Gastrocnemius medialis (tissue), 4 donors: Measurements from ENCODE around the gene C2orf68. TPM values are rescaled to one million over a fixed set of nuclear protein-coding genes. Genes with fewer than 3 reads are reported as not detected.

Source experiments
- ATAC-seq, 2 donors: fragments of 150-250 bp; one replicate each; pipeline ENCODE4 v1.9.1; 2016
- DNase-seq, 2 donors: peaks; one replicate each; pipeline ENCODE4 v3.0.0-alpha.2; 2019
- H3K27ac ChIP-seq, 4 donors: fragments of 200-600 bp; sonication (generic); 1 replicate in 1 of 4; 2 replicates in 3 of 4; pipeline ENCODE4 v1.5.1; 2016 to 2018; ENCODE audit warnings: mild to moderate bottlenecking in 2 of 4, moderate library complexity in 1 of 4
- H3K27me3 ChIP-seq, 3 donors: fragments of 200-600 bp; sonication (generic) in 2 of 3; 1 replicate in 1 of 3; 2 replicates in 2 of 3; pipeline versions ENCODE4 v1.5.1 to v1.6.0; 2016 to 2019; ENCODE audit warnings: mild to moderate bottlenecking in 1 of 3, moderate library complexity in 1 of 3
- H3K36me3 ChIP-seq, 2 donors: fragments of 200-600 bp; sonication (generic) in 1 of 2; one replicate each; pipeline ENCODE4 v1.5.1; 2017 to 2018
- H3K4me1 ChIP-seq, 2 donors: fragments of 200-600 bp; sonication (generic) in 1 of 2; one replicate each; pipeline ENCODE4 v1.5.1; 2016 to 2017; ENCODE audit warnings: mild to moderate bottlenecking in 2 of 2
- H3K4me3 ChIP-seq, 4 donors: fragments of 200-600 bp; sonication (generic) in 3 of 4; 1 replicate in 1 of 4; 2 replicates in 3 of 4; pipeline ENCODE4 v1.5.1; 2016 to 2019; ENCODE audit warnings: mild to moderate bottlenecking in 2 of 4
- H3K9me3 ChIP-seq, 3 donors: fragments of 200-600 bp; sonication (generic) in 2 of 3; 1 replicate in 1 of 3; 2 replicates in 2 of 3; pipeline ENCODE4 v1.5.1; 2016 to 2019
- CTCF ChIP-seq, 5 experiments: fragments of 450-650 bp in 3 of 5; fragments of 200-600 bp in 2 of 5; sonication (generic) in 2 of 5; IDR thresholded peaks in 4 of 5; conservative IDR thresholded peaks in 1 of 5; 1 replicate in 4 of 5; 2 replicates in 1 of 5; pipeline ENCODE4 v1.5.1; 2016 to 2019; ENCODE audit warnings: antibody characterized with exemption in 5 of 5, mild to moderate bottlenecking in 3 of 5, moderate library complexity in 3 of 5
- POLR2A ChIP-seq, 2 donors: fragments of 450-650 bp; IDR thresholded peaks; one replicate each; pipeline ENCODE4 v1.6.1; 2017; ENCODE audit warnings: antibody characterized with exemption in 2 of 2, mild to moderate bottlenecking in 2 of 2, moderate library complexity in 2 of 2
- in situ Hi-C, 4 donors: fragments of 200-750 bp; cut with MboI; loops; one replicate each; pipeline versions ENCODE4 v1.15.0 to v1.8.0; 2017; ENCODE audit warnings: low sequenced_read_pairs in 4 of 4
- intact Hi-C: fragments of 100-400 bp; cut with DNase I; formaldehyde crosslinking; loops from one replicate; pipeline ENCODE4 v1.15.1; 2023; ENCODE audit warnings: low total_unique reads
- total RNA-seq, 4 donors: library from RNA; depleted of rRNA; stranded (reverse); fragments of >200 nt; gene quantifications; one replicate each; pipeline versions ENCODE4 v1.1.0 to v1.2.3, GENCODE V29; 2016

The C2orf68 gene
- total RNA-seq, 4 donors from 2014 or later: 28.4 to 35.4 (median 32.3) TPM

DNA sequence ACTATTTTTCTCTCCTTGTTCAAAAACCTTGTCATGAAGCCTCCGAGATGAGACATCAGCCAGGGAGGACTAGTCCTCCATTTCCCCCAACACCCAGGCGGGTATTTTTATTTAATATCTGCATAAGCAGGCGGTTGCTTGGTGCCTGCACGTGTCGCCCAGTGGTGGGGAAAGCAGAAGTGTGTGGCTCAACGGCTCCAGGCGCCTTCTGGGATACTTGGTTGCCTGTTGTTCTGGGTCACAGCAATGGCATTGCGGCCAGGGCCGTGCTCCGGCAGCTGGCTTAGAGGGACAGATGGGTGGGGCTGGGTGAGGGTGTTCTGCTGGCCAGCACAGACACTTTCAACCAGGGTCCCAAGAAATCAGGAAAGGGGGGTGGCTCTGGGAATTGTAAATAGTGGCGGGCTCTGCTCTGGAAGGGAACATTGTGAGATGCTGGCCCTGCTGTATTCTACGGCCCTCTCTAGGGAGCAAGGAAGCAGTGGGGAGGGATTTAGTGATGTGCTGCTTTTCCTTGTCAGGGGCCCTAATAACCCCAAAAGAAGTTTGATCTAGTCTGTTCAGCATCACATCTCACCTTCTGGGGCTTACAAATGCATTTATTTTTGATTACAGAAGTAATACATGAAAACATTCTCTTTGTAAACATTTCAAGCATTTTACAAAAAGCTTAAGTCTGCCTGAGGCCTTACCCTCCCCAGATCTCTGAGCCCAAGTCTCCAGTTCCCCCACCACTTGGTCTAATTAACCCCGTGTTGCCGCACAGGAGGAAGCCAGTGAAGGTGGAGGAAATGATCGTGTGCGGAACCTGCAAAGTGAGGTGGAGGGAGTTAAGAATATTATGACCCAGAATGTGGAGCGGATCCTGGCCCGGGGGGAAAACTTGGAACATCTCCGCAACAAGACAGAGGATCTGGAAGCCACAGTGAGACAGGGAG, 33.4 kb downstream of the C2orf68 start:
- peak; percentile 74 to 84 for ATAC-seq
- intact Hi-C loops: no loop called here
- in situ Hi-C loops: no loop called here
- peaks cover 28 to 35% of the 10 kb centered on the region in 2 donors for H3K4me1 ChIP-seq
- no peaks in the 10 kb centered on the region for H3K36me3 ChIP-seq
- H3K4me3 ChIP-seq: peak overlapping the region; percentile 8 to 46 (median 26)
- H3K27me3 ChIP-seq: no peaks in the 10 kb centered on the region
- TF ChIP-seq POLR2A (IDR thresholded peaks at IDR 0.05): peak in 1 of 2 donors; percentile 12
- TF ChIP-seq CTCF (IDR thresholded peaks at IDR 0.05 in 4 of 5, conservative IDR thresholded peaks at IDR 0.05 in 1 of 5): no peak
- DNase-seq: peak; percentile 64 to 83
- H3K9me3 ChIP-seq: no peaks in the 10 kb centered on the region
- peak overlapping the region; percentile 73 to 92 (median 82) for H3K27ac ChIP-seq

- intact Hi-C loops: no loop called here
- H3K27ac ChIP-seq: peak within 1 kb of the TSS; percentile 73 to 92 (median 82)
- H3K4me1 ChIP-seq: peaks cover 28% of the 10 kb centered on the region in 2 donors
- H3K27me3 ChIP-seq: no peaks in the 10 kb centered on the region
- in situ Hi-C loops: no loop called here
- DNase-seq (peak in 1 of 2 donors; percentile 57), ATAC-seq (peak; percentile 57 to 78)
- peak within 1 kb of the TSS; percentile 8 to 46 (median 26) for H3K4me3 ChIP-seq
- TF ChIP-seq CTCF (IDR thresholded peaks at IDR 0.05 in 4 of 5, conservative IDR thresholded peaks at IDR 0.05 in 1 of 5): no peak
- no peak for TF ChIP-seq POLR2A (IDR thresholded peaks at IDR 0.05)
- no peaks in the 10 kb centered on the region for H3K36me3 ChIP-seq
- no peaks in the 10 kb centered on the region for H3K9me3 ChIP-seq
These were observed 34.3 kb downstream of the C2orf68 start, which contains the start of gene VAMP8 for GRCh38 chr2:85577386-85578242. TSS of gene VAMP8 (plus strand) at chr2:85577586. CDS start at chr2:85577647, 61 bp downstream.

DNA sequence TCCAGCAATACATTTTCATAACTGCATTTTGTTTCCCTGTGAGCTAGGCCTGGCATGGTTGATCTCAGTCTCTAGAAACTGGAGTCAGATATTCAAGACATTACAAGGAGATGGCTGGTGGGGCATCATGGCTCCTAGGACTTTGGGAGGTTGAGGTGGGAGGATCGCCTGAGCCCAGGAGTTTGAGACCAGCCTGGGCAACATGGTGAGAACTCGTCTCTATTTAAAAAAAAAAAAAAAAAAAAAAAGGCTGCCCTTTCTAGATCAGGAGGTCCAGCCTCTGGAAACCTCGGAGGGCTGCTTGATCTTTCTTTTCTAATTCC, 34.8 kb downstream of the C2orf68 start:
- DNase-seq (no peak), ATAC-seq (no peak)
- H3K27ac ChIP-seq: peak overlapping the region; percentile 73 to 92 (median 82)

DNA sequence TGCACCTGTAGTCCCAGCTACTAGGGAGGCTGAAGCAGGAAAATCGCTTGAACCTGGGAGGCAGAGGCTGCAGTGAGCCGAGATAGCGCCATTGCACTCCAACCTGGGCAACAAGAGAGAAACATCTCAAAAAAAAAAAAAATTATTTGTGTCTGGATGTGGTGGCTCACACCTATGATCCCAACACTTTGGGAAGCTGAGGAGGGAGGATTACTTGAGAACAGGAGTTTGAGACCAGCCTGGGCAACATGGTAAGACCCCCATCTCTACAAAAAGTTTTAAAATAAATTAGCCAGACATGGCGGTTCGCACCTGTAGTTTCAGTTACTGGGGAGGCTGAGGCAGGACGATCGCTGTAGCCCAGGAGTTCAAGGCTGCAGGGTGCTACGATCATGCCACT, 36.1 kb downstream of the C2orf68 start:
- in situ Hi-C loops (no loop called here), intact Hi-C loops (no loop called here)
- H3K27ac ChIP-seq: no peak overlapping the region
- no peak for TF ChIP-seq POLR2A (IDR thresholded peaks at IDR 0.05)
- TF ChIP-seq CTCF (IDR thresholded peaks at IDR 0.05 in 4 of 5, conservative IDR thresholded peaks at IDR 0.05 in 1 of 5): no peak
- no peaks in the 10 kb centered on the region for H3K9me3 ChIP-seq
- no peak for DNase-seq
- H3K4me1 ChIP-seq: peaks cover 28% of the 10 kb centered on the region in 2 donors
- H3K36me3 ChIP-seq: no peaks in the 10 kb centered on the region
- ATAC-seq: no peak
- H3K27me3 ChIP-seq: no peaks in the 10 kb centered on the region
- no peak overlapping the region for H3K4me3 ChIP-seq

More for the DNA sequence above, 34.8 kb downstream of the C2orf68 start:
- Histone ChIP-seq H3K27me3 (no peaks in the 10 kb centered on the region), H3K4me1 (peaks cover 28% of the 10 kb centered on the region in 2 donors), H3K4me3 (no peak overlapping the region), H3K9me3 (no peaks in the 10 kb centered on the region), H3K36me3 (no peaks in the 10 kb centered on the region)
- in situ Hi-C loops: no loop called here
- no peak for TF ChIP-seq POLR2A (IDR thresholded peaks at IDR 0.05)
- TF ChIP-seq CTCF (IDR thresholded peaks at IDR 0.05 in 4 of 5, conservative IDR thresholded peaks at IDR 0.05 in 1 of 5): no peak
- intact Hi-C loops: no loop called here
